AG04449 (cell line): Measurements from ENCODE around the gene ARMC9.

Experiments
- CTCF ChIA-PET: fragments of 350-600 bp; formaldehyde crosslinking; extraction: SDS; loops from one replicate; lab custom pipeline; 2021; ENCODE audit warnings: antibody characterized with exemption; lab: Yijun Ruan, JAX
- POLR2A ChIA-PET: fragments of 400-600, 350-600 bp; formaldehyde crosslinking; extraction: SDS; loops from one replicate; lab custom pipeline; 2020; ENCODE audit warnings: antibody characterized with exemption, inconsistent platforms; lab: Yijun Ruan, JAX
- DNase-seq: peaks from one replicate; pipeline ENCODE4 v3.0.0-alpha.2; 2010; ENCODE audit warnings: low read depth, low spot score
- H3K4me3 ChIP-seq: 2 replicates; pipeline ENCODE4 v1.5.1; 2011; ENCODE audit warnings: low read depth, mild to moderate bottlenecking, control low read depth, low read length
- TF ChIP-seq, protein P1 (sequence below): IDR thresholded peaks from one replicate; pipeline ENCODE4 v1.5.1; 2011; ENCODE audit warnings: mild to moderate bottlenecking, moderate library complexity, low read length, control low read depth, inconsistent platforms; ENCODE audit not compliant: insufficient read depth; ENCODE audit errors: missing control alignments

ARMC9 gene

DNA sequence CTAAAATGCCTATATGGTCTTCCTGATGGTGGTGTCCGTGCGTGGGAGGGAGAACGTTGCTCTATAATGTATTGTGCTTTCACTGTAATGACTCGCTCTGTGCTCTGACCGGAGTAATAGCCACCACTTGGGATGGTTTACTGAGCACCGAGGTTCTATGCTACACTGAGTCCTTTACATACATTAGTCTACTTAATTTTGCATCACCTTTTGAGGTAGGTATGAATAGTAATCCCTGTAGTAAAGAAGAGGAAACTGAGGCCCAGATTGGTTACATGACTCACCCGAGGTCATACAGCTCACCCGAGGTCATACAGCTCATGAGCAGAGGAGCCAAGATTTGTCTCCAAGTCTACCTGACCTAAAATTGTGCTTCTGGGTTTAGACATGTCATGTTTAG lies 79.5 kb downstream of the ARMC9 start:
- no peak overlapping the region for H3K4me3 ChIP-seq
- DNase-seq, result no peak
- TF ChIP-seq, protein P1, sequence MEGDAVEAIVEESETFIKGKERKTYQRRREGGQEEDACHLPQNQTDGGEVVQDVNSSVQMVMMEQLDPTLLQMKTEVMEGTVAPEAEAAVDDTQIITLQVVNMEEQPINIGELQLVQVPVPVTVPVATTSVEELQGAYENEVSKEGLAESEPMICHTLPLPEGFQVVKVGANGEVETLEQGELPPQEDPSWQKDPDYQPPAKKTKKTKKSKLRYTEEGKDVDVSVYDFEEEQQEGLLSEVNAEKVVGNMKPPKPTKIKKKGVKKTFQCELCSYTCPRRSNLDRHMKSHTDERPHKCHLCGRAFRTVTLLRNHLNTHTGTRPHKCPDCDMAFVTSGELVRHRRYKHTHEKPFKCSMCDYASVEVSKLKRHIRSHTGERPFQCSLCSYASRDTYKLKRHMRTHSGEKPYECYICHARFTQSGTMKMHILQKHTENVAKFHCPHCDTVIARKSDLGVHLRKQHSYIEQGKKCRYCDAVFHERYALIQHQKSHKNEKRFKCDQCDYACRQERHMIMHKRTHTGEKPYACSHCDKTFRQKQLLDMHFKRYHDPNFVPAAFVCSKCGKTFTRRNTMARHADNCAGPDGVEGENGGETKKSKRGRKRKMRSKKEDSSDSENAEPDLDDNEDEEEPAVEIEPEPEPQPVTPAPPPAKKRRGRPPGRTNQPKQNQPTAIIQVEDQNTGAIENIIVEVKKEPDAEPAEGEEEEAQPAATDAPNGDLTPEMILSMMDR, result no peak
- CTCF ChIA-PET, result interaction anchor here (1.0 kb wide), 2 partner anchors 127 to 174 kb away, joined by 3 read pairs; no protein-coding TSS in a partner anchor
- POLR2A ChIA-PET, result no interaction called here

DNA sequence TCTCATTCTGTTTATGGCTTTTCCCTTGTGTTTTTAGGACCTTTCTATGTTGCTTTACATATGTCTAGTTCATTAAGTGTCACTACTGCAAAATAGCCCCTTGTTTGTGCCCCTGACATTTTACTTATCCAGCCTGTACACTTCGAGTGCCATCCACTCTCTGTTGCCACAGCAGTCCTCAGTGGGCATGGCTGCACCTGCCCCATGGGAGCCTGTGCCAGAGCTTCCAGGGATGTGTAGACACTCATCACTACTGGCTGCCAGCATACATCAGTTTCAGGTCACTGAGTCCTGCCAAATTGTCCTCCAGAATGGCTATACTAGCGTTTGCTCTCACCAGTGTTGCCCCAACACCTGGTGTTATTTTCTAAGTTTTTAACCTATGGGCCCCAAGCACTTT lies 80.4 kb downstream of the ARMC9 start:
- DNase-seq, result no peak
- CTCF ChIA-PET, result interaction anchor here (1.3 to 3.6 kb wide), 3 partner anchors 17 to 134 kb away, joined by 3 to 23 read pairs (median 4); no protein-coding TSS in a partner anchor
- H3K4me3 ChIP-seq, result no peak overlapping the region
- POLR2A ChIA-PET, result no interaction called here
- TF ChIP-seq, protein P1, result no peak

DNA sequence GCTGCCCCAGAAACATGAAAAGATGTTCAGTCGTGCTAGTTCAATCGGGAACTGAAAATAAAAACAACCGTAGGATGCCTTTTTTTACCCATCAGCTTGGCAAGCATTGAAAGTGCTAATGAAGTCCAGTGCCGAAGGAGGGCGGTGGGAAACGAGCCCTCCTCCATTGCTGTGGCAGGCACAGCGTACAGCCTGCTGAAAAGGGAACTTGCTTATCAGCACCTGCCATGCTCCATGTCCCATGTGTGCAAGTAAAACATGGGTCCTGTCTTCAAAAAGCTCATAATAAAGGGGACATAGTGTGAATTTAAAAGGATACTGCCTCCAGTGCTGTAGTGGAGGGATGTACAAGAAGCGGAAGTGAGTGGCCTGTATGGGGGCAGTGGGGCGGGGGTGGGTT lies 82.4 kb downstream of the ARMC9 start:
- POLR2A ChIA-PET, result interaction anchor here (0.6 kb wide), 1 partner anchor 80 kb away, joined by 3 read pairs; no protein-coding TSS in a partner anchor
- no peak overlapping the region for H3K4me3 ChIP-seq
- no peak for DNase-seq
- TF ChIP-seq, protein P1, result no peak
- CTCF ChIA-PET, result interaction anchor here (1.2 to 3.6 kb wide), 3 partner anchors 9 to 132 kb away, joined by 3 to 23 read pairs (median 9); no protein-coding TSS in a partner anchor

DNA sequence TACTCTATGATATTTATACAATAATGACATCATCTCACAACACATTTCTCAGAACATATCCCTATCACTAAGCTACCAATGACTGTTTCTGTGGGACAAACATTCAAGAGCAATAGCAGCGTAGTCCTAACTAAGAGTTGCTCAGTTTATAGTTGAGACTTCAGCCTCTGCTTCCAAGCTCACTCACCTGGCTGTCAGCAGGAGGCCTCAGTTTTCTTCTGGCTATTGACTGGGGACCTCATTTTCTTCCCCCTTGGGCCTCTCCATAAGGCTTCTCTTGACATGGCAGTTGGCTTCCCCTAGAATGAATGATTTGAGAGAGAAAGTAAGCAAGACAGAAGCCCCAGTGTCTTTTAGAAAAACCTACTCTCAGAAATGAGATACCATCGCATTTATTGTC lies 85.9 kb downstream of the ARMC9 start:
- ChIA-PET CTCF (interaction anchor here (1.0 to 2.9 kb wide), 6 partner anchors 11 to 128 kb away, joined by 3 to 12 read pairs (median 4); no protein-coding TSS in a partner anchor), POLR2A (no interaction called here)
- TF ChIP-seq, protein P1, result no peak
- DNase-seq, result no peak
- H3K4me3 ChIP-seq, result no peak overlapping the region

DNA sequence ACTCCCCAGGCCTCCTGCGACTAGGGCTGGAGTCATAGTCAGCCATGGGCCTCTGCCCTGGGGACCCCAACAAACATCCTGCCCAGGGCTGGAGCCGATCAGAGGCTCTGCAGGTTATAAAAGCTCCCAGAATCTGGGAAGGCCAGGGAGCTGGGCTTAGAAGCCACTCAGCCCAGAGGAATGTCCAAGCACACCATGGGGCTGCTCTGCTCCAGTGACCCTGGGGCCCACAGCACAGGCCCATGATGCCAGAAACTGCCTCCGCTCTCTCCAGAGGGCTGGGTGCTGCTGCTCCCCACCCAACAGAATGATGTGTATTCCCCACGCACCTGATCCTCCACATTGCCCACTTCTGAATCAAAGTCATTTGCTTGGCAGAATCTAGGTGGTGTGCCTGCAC lies 88.5 kb downstream of the ARMC9 start:
- no peak for DNase-seq
- ChIA-PET CTCF (interaction anchor here (1.1 to 2.8 kb wide), 3 partner anchors 10 to 125 kb away, joined by 3 to 21 read pairs (median 10); no protein-coding TSS in a partner anchor), POLR2A (no interaction called here)
- TF ChIP-seq, protein P1, result no peak
- H3K4me3 ChIP-seq, result no peak overlapping the region

DNA sequence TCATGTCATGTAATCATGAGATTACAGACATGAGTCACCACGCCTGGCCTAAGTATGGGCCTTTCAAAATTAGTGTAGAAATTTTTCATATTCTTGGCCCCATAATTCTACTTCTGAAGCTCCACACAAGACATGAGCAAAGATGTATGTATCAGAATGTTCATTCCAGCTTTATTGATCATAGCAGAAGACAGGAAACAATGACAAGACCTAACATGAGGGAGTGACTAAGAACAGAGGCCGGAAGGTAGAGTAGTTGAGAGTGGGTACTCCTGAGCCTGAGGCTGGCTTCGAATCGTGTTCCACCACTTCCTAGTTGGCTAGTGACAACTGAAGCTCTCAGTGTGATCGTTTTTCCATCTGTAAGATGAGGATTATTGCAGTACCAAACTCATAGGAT lies 89.3 kb downstream of the ARMC9 start:
- CTCF ChIA-PET, result interaction anchor here (2.1 to 2.8 kb wide), 2 partner anchors 9 to 124 kb away, joined by 10 to 21 read pairs; no protein-coding TSS in a partner anchor
- TF ChIP-seq, protein P1, result no peak
- POLR2A ChIA-PET, result no interaction called here
- no peak overlapping the region for H3K4me3 ChIP-seq
- no peak for DNase-seq
